Effector memory CD8-positive, alpha-beta T cell (primary cell): ENCODE data around the gene RNASET2.
"Not testable (repeated sequence)": the region's sequence is repeated elsewhere in the genome, so short reads cannot be mapped to it uniquely, and the experiment has no call there.

Source experiments
- ATAC-seq: fragments of 150-1000 bp; cut with Tn5 transposase; replicated peaks from 2 replicates; pipeline ENCODE4 v1.10.0; 2021; ENCODE audit warnings: mild to moderate bottlenecking, moderate library complexity
- DNase-seq, 3 experiments: peaks; one replicate each; pipeline ENCODE4 v3.0.0; 2021
- H3K27ac Mint-ChIP-seq, 2 donors: one replicate each; pipeline ENCODE4 v1.8.0; 2022; ENCODE audit warnings: mild to moderate bottlenecking in 2 of 2, mixed read lengths in 2 of 2, moderate library complexity in 2 of 2
- H3K27me3 Mint-ChIP-seq, 2 donors: one replicate each; pipeline ENCODE4 v1.8.0; 2022; ENCODE audit warnings: mixed read lengths in 2 of 2
- H3K36me3 Mint-ChIP-seq: one replicate; pipeline ENCODE4 v1.8.0; 2022; ENCODE audit warnings: mild to moderate bottlenecking, moderate library complexity, mixed read lengths; ENCODE audit not compliant: insufficient read depth
- H3K4me1 Mint-ChIP-seq, 2 donors: one replicate each; pipeline ENCODE4 v1.8.0; 2022; ENCODE audit warnings: low read depth in 2 of 2, mixed read lengths in 2 of 2
- H3K4me3 Mint-ChIP-seq, 2 donors: one replicate each; pipeline ENCODE4 v1.8.0; 2022; ENCODE audit warnings: mild to moderate bottlenecking in 2 of 2, mixed read lengths in 2 of 2, moderate library complexity in 2 of 2
- H3K9me3 Mint-ChIP-seq, 2 donors: one replicate each; pipeline ENCODE4 v1.8.0; 2022; ENCODE audit warnings: mixed read lengths in 2 of 2

The RNASET2 gene

GRCh38 chr6:166948724-166949123, 7.6 kb downstream of the RNASET2 start:
- Mint-ChIP-seq H3K36me3 (peaks cover 74% of the 10 kb centered on the region), H3K27ac (peak overlapping the region in 1 of 2 donors; percentile 98), H3K4me1 (peaks cover 31 to 35% of the 10 kb centered on the region in 2 donors)
- ATAC-seq, H3K27me3 Mint-ChIP-seq, H3K9me3 Mint-ChIP-seq, H3K4me3 Mint-ChIP-seq, DNase-seq: not testable (repeated sequence)

- Mint-ChIP-seq H3K9me3 (no peaks in the 10 kb centered on the region), H3K27ac (no peak overlapping the region), H3K4me3 (no peak overlapping the region), H3K4me1 (peaks cover 21 to 27% of the 10 kb centered on the region in 2 donors), H3K36me3 (peaks cover 75% of the 10 kb centered on the region), H3K27me3 (no peaks in the 10 kb centered on the region)
- ATAC-seq = no peak
- DNase-seq = no peak
Measured at GRCh38 chr6:166947251-166947650, 9.1 kb downstream of the RNASET2 start.

- Mint-ChIP-seq H3K27ac (peak overlapping the region in 1 of 2 donors; percentile 35), H3K4me3 (no peak overlapping the region), H3K9me3 (no peaks in the 10 kb centered on the region), H3K4me1 (peaks cover 13 to 22% of the 10 kb centered on the region in 2 donors), H3K36me3 (peaks cover 82% of the 10 kb centered on the region), H3K27me3 (no peaks in the 10 kb centered on the region)
- DNase-seq = no peak
- no peak for ATAC-seq
Measured at GRCh38 chr6:166946125-166946524, 10.2 kb downstream of the RNASET2 start.

- Mint-ChIP-seq H3K4me1 (peaks cover 0 to 9% of the 10 kb centered on the region in 2 donors), H3K9me3 (no peaks in the 10 kb centered on the region), H3K27me3 (no peaks in the 10 kb centered on the region), H3K27ac (peak overlapping the region; percentile 36 to 82), H3K4me3 (no peak overlapping the region), H3K36me3 (peaks cover 83% of the 10 kb centered on the region)
- ATAC-seq (no peak), DNase-seq (no peak)
Measured at GRCh38 chr6:166944666-166945256, 11.6 kb downstream of the RNASET2 start.

DNA sequence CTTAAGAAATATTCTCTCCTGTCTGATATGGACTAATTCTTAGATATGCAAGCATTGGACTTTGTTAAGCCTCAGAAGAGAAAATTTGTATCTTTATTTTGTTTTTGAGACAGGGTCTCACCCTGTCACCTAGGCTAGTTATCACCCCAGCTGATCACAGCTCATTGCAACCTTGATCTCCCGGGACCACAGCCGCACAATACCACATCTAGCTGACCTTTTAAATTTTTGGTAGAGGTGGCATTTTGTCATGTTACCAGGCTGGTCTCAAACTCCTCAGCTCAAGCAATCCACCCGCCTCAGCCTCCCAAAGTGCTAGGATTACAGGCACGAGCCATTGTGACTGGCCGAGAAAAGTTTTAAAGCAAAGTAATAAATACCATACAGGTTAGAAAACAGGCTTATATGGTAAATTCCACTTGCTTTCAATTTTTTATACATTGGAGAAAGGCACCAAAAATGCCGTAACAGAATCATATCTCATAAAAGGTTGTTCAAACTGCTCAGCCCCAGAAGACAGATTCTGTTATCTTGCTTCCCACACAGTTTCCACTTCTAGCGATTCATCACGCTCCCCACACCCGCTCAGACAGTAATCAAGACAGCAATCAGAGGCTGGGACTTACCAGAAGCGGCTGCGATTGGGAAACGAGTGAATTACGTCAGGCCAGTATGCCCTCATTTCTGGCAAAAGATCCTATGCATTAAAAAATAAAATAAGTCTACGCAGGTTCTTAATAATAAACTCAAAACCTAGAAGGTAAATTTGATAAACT, 13.8 kb downstream of the RNASET2 start:
- DNase-seq (no peak), ATAC-seq (peak; percentile 91)
- H3K9me3 Mint-ChIP-seq = no peaks in the 10 kb centered on the region
- peak overlapping the region in 1 of 2 donors; percentile 66 for H3K27ac Mint-ChIP-seq
- no peak overlapping the region for H3K4me3 Mint-ChIP-seq
- peaks cover 0 to 6% of the 10 kb centered on the region in 2 donors for H3K4me1 Mint-ChIP-seq
- no peaks in the 10 kb centered on the region for H3K27me3 Mint-ChIP-seq
- peaks cover 77% of the 10 kb centered on the region for H3K36me3 Mint-ChIP-seq

- H3K9me3 Mint-ChIP-seq = no peaks in the 10 kb centered on the region
- DNase-seq = no peak
- H3K4me1 Mint-ChIP-seq = peaks cover 0 to 8% of the 10 kb centered on the region in 2 donors
- peak; percentile 38 for ATAC-seq
- peak overlapping the region in 1 of 2 donors; percentile 35 for H3K27ac Mint-ChIP-seq
- peaks cover 70% of the 10 kb centered on the region for H3K36me3 Mint-ChIP-seq
- no peaks in the 10 kb centered on the region for H3K27me3 Mint-ChIP-seq
- no peak overlapping the region for H3K4me3 Mint-ChIP-seq
Measured at GRCh38 chr6:166940643-166941068, 15.7 kb downstream of the RNASET2 start.

GRCh38 chr6:166939894-166940293, 16.5 kb downstream of the RNASET2 start:
- peaks cover 0 to 5% of the 10 kb centered on the region in 2 donors for H3K4me1 Mint-ChIP-seq
- no peak for ATAC-seq

GRCh38 chr6:166939345-166939744, 17.0 kb downstream of the RNASET2 start:
- H3K27me3 Mint-ChIP-seq = no peaks in the 10 kb centered on the region
- DNase-seq (no peak), ATAC-seq (no peak)
- H3K27ac Mint-ChIP-seq = no peak overlapping the region
- no peak overlapping the region for H3K4me3 Mint-ChIP-seq
- H3K9me3 Mint-ChIP-seq = no peaks in the 10 kb centered on the region
- peaks cover 0 to 5% of the 10 kb centered on the region in 2 donors for H3K4me1 Mint-ChIP-seq
- H3K36me3 Mint-ChIP-seq = peaks cover 68% of the 10 kb centered on the region

More at GRCh38 chr6:166939894-166940293, 16.5 kb downstream of the RNASET2 start:
- Mint-ChIP-seq H3K27ac (no peak overlapping the region), H3K9me3 (no peaks in the 10 kb centered on the region), H3K4me3 (no peak overlapping the region), H3K36me3 (peaks cover 71% of the 10 kb centered on the region), H3K27me3 (no peaks in the 10 kb centered on the region)
- no peak for DNase-seq

DNA sequence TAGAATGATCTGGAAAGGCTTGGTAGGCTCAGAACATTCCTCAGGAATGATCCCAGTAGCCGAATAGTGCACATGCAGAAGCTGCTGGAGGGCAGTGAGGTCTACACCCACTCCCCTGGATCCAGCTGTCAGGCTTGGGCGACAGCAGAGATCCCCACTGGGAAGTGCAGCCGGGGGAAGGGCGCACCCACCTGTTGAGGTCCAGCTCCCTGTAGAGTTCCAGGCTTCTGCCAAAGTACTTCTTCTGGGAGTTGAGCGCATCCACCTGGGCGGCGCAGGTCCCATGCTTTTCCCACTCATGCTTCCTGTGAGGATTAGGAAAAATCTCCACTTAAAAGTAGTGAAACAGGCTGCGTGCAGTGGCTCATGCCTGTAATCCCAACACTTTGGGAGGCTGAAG, 17.6 kb downstream of the RNASET2 start:
- Mint-ChIP-seq H3K27ac (no peak overlapping the region), H3K4me3 (no peak overlapping the region), H3K4me1 (peaks cover 0 to 5% of the 10 kb centered on the region in 2 donors), H3K9me3 (no peaks in the 10 kb centered on the region), H3K36me3 (peaks cover 64% of the 10 kb centered on the region), H3K27me3 (no peaks in the 10 kb centered on the region)
- DNase-seq (no peak), ATAC-seq (no peak)

DNA sequence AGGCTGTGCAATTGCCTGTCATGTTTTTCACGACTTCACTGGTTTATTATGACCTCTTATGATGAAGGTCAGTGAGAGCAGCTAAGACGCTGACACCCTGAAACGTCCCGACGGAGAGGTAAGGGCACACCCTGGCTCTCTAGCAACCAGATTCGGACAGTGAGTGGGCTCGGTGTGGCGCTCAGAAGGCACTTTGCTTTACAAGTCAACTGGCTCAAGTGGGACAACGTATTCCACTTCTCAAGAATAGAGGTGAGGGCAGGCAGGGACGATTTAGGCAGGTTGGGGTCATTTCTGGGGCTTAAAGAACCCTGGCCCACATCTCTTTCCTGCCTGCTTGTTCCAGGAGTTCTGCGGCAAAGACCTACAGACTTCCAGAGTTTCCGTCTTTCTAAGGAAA, 18.2 kb downstream of the RNASET2 start:
- ATAC-seq (no peak), DNase-seq (no peak)
- no peak overlapping the region for H3K4me3 Mint-ChIP-seq
- H3K27ac Mint-ChIP-seq = no peak overlapping the region
- no peaks in the 10 kb centered on the region for H3K27me3 Mint-ChIP-seq
- peaks cover 0 to 2% of the 10 kb centered on the region in 2 donors for H3K4me1 Mint-ChIP-seq
- H3K9me3 Mint-ChIP-seq = no peaks in the 10 kb centered on the region
- peaks cover 59% of the 10 kb centered on the region for H3K36me3 Mint-ChIP-seq

- Mint-ChIP-seq H3K4me1 (peaks cover 2% of the 10 kb centered on the region in 2 donors), H3K27ac (no peak overlapping the region), H3K9me3 (no peaks in the 10 kb centered on the region), H3K27me3 (no peaks in the 10 kb centered on the region), H3K4me3 (no peak overlapping the region), H3K36me3 (peaks cover 59% of the 10 kb centered on the region)
- no peak for DNase-seq
- no peak for ATAC-seq
Measured at GRCh38 chr6:166937746-166938145, 18.6 kb downstream of the RNASET2 start.

- Mint-ChIP-seq H3K9me3 (no peaks in the 10 kb centered on the region), H3K36me3 (peaks cover 45% of the 10 kb centered on the region), H3K27me3 (no peaks in the 10 kb centered on the region), H3K27ac (peak overlapping the region; percentile 19 to 75), H3K4me3 (no peak overlapping the region), H3K4me1 (peaks cover 15 to 17% of the 10 kb centered on the region in 2 donors)
- no peak for ATAC-seq
- DNase-seq = no peak
Measured at GRCh38 chr6:166936079-166936787, 20.1 kb downstream of the RNASET2 start.

- Mint-ChIP-seq H3K27ac (no peak overlapping the region), H3K9me3 (no peaks in the 10 kb centered on the region), H3K27me3 (no peaks in the 10 kb centered on the region), H3K4me1 (peaks cover 15 to 19% of the 10 kb centered on the region in 2 donors), H3K4me3 (no peak overlapping the region), H3K36me3 (peaks cover 36% of the 10 kb centered on the region)
- DNase-seq = no peak
- no peak for ATAC-seq
Measured at GRCh38 chr6:166935353-166935752, 21.0 kb downstream of the RNASET2 start.
